Lower leg skin (tissue), 3 donors: ENCODE results near the gene ISM2.

ENCODE experiments used
- CTCF ChIP-seq, 3 donors: fragments of 450-650 bp; IDR thresholded peaks; one replicate each; pipeline ENCODE4 v1.5.1; 2016; ENCODE audit warnings: antibody characterized with exemption in 3 of 3, mild to moderate bottlenecking in 3 of 3, moderate library complexity in 2 of 3
- POLR2A ChIP-seq, 2 donors: fragments of 450-650 bp; IDR thresholded peaks; one replicate each; pipeline ENCODE4 v1.6.1; 2016 to 2017; ENCODE audit warnings: antibody characterized with exemption in 2 of 2, mild to moderate bottlenecking in 1 of 2, moderate library complexity in 1 of 2

DNA sequence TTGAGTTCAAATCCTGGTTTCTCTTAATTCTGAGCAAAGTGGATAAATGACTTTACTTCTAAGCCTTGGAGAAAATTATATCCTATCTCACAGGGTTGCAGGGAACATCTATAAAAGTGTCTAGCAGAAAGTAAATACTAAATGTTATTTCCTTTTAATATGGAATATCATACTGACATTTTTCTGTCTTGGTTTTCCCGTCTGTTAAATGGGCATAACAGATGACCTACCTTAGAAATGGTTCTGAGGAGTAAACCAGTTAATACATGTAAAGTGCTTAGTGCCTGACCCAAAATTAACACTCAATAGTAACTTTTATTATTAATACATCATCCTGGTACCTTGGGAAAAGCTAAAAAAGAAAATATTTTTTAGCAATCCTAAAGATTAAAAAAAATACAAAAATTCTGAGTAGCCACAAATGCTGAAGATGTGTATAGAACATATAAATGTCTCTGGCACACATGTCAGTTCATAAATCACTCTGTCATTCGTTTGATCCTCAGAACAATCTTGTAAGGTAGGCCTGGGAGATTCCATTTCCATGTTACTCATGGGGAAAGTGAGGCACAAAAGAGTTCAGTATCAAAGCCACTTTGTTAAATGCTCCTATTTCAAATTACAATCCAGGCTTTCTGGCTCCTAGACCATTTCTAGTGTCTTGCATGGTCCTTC, 42.5 kb downstream of the ISM2 start:
- TF ChIP-seq CTCF (IDR thresholded peaks at IDR 0.05) (no peak), POLR2A (IDR thresholded peaks at IDR 0.05) (no peak)
